ENCODE measurements around the gene PAMR1. TPM values are rescaled to one million over a fixed set of nuclear protein-coding genes. Genes with fewer than 3 reads are reported as not detected.

Gene PAMR1
- total RNA-seq, 2 experiments from 2014 or later = not detected

DNA sequence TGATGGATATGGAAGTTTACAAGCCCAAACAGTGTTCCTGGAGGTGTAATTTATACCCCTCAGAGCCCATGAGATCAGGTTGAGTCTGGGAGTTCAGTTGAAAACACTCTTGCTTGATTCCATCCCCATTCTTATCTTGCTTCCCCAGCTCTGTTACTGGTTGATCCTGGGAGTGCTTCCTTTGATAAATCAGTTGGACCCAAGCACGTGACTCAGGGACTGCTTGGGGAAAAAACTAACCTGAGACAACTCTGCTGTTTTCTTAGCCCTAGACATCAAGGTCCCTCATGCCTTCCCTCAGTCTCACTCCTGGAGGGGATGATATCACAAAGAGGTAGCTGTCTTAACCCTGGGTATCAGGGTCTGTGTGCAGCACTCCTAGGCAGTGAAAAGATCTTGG is 71.1 kb downstream of the PAMR1 start:
- Mint-ChIP-seq H3K4me1 (no peaks in the 10 kb centered on the region), H3K9me3 (no peaks in the 10 kb centered on the region), H3K36me3 (ENCODE audit: low read depth) (no peaks in the 10 kb centered on the region), H3K27ac (no peak overlapping the region), H3K4me3 (no peak overlapping the region), H3K27me3 (peaks cover 23% of the 10 kb centered on the region)
- POLR2A ChIA-PET = no interaction called here
- CTCF ChIA-PET = no interaction called here
- no peak for DNase-seq

DNA sequence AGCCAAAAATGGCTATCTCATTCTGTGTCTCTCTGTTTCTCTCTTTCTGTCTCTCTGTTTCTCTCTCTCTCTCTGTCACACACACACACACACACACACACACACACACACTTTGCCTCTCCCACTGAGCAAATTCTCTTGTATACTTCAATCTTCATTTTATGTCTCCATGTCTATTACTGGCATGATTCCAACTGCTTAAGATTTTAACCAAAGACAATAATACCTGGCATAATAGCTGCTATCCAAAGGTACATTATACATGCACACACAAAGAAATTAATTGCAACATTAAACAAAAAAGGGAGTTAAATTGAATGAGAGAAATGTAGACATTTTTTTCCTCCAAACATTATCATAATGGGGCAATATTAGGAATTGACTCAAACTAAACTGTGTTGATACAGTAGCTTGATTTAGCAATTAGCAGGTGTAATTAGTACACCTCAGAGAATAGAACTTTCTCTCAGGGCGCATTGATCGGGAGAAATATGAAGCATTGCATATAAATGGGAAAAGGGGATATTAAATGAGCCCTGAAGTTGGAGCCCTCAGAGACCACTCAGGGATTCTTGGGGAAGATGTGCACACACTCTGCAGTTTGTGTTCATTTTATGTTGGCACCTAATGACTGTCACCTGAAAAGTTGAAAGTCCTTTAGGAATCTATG is 88.7 kb downstream of the PAMR1 start:
- no peaks in the 10 kb centered on the region for H3K9me3 Mint-ChIP-seq
- ChIA-PET CTCF (no interaction called here), POLR2A (no interaction called here)
- no peak overlapping the region for H3K27ac Mint-ChIP-seq
- H3K4me3 Mint-ChIP-seq = no peak overlapping the region
- H3K27me3 Mint-ChIP-seq = peaks cover 39% of the 10 kb centered on the region
- no peaks in the 10 kb centered on the region for H3K36me3 Mint-ChIP-seq (ENCODE audit: low read depth)
- H3K4me1 Mint-ChIP-seq = no peaks in the 10 kb centered on the region
- DNase-seq = no peak

DNA sequence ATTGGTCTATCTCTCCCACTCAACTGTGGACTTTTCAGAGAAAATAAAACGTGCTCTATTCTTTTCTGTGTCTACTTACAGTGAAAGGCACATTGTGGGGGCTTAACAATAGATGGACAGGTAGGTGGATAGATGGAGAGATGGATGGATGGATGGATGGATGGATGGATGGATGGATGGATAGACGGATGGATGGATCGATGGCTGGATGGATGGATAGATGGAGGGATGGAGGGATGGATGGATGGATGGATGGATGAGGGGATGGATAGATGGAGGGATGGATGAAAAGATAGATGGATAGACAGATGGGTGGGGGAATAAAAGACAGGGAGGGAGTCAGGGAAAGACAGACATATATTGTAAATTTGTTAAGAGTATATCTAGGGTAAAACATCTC is 91.8 kb downstream of the PAMR1 start:
- Mint-ChIP-seq H3K4me3 (no peak overlapping the region), H3K27ac (no peak overlapping the region), H3K9me3 (no peaks in the 10 kb centered on the region), H3K36me3 (ENCODE audit: low read depth) (no peaks in the 10 kb centered on the region), H3K27me3 (peaks cover 31% of the 10 kb centered on the region), H3K4me1 (no peaks in the 10 kb centered on the region)
- ChIA-PET POLR2A (no interaction called here), CTCF (no interaction called here)
- DNase-seq = no peak

DNA sequence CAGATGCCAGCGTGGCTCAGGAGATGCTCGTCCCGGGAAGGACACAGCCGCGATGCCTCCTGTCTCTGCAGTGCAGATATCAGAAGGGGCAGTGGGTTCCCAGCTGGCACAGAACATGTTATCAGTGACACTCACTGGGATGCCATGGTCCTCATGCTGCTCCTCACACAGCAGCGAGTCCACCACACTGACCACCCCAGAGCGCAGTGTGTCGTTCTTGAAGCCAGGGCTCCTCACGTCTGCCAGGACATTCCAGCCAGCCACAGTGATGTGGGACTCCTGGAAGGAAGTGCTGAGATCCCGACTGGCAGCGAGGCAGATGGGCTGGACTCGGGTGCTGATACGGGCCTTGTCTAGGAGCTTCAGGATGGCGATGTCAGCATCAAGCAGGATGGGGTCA is 93.0 kb downstream of the PAMR1 start:
- Mint-ChIP-seq H3K27ac (no peak overlapping the region), H3K9me3 (no peaks in the 10 kb centered on the region), H3K36me3 (ENCODE audit: low read depth) (no peaks in the 10 kb centered on the region), H3K27me3 (peaks cover 28% of the 10 kb centered on the region), H3K4me1 (no peaks in the 10 kb centered on the region), H3K4me3 (no peak overlapping the region)
- CTCF ChIA-PET = no interaction called here
- DNase-seq = no peak
- POLR2A ChIA-PET = no interaction called here

DNA sequence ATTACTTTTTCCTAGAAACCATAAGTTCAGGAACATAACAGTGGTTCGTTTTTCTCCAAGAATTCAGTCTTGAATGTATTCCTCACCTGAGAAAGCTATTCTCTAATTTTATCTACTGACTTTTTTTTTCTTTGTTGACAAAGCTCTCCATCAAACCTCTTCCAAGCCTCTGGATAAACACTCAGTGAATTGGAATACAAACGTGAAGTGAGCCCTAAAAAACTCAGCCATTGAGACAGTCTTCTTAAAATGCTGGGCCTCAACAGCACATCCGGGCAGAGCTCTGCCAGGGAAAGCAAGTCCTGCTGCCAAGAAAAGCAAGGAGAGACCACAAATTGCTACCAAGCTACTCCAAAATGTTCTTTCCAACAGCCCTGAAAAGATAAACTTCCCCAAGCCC is 98.3 kb downstream of the PAMR1 start:
- peaks cover 64% of the 10 kb centered on the region for H3K27me3 Mint-ChIP-seq

DNA sequence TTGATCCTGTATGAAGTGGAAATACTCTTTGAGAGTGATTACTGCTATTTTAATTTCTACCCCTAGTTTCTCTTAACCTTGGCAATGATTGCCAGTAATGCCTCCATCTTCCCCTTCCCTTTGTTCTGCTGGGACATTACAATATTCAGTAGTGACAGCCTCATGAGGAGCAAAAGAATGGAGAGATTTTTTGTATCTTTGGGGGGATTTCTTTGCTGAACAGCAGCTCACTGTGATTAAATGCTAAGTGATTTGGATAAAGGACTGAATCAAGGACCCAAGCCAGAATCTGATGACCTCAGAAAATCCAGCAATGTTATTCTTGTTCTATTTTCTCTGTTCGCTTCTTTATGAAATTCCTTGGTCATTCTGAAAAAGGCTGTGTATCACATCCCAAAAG is 99.1 kb downstream of the PAMR1 start:
- POLR2A ChIA-PET = no interaction called here
- H3K27me3 Mint-ChIP-seq = peaks cover 70% of the 10 kb centered on the region
- H3K4me3 Mint-ChIP-seq = no peak overlapping the region
- H3K4me1 Mint-ChIP-seq = no peaks in the 10 kb centered on the region
- H3K9me3 Mint-ChIP-seq = no peaks in the 10 kb centered on the region
- CTCF ChIA-PET = no interaction called here
- H3K27ac Mint-ChIP-seq = no peak overlapping the region
- no peak for DNase-seq
- no peaks in the 10 kb centered on the region for H3K36me3 Mint-ChIP-seq (ENCODE audit: low read depth)

More for the DNA sequence above, 98.3 kb downstream of the PAMR1 start:
- ChIA-PET CTCF (no interaction called here), POLR2A (no interaction called here)
- Mint-ChIP-seq H3K9me3 (no peaks in the 10 kb centered on the region), H3K4me3 (no peak overlapping the region), H3K27ac (no peak overlapping the region), H3K36me3 (ENCODE audit: low read depth) (no peaks in the 10 kb centered on the region), H3K4me1 (no peaks in the 10 kb centered on the region)
- no peak for DNase-seq

DNA sequence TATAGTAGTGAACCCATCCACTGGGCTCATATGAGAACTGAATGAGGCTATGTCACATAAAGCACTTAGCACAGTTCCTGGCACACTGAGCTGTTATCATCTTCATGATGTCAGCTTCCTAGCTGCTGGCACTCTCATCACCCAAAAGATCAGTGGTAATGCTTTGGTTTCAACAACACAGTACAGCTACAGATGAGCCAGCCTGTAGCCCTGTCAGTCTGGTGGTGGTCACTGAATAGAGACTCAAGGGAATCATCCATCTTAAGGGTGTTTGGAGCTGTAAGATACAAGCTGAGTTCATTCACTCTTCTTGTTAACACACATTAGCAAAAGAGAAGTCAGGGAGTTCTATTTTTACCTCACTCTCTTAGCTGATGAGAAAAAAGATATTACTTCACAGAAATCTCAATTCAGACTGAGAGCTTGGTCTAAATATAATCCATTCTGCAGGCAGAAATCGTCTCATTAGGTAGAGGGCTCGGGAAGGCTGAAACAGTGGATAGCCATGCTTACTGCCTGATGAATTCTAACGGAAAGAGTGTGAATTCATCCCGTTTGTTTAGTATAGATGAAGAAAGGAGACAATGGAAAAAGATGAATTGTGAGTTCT is 99.7 kb downstream of the PAMR1 start:
- POLR2A ChIA-PET = no interaction called here

DNA sequence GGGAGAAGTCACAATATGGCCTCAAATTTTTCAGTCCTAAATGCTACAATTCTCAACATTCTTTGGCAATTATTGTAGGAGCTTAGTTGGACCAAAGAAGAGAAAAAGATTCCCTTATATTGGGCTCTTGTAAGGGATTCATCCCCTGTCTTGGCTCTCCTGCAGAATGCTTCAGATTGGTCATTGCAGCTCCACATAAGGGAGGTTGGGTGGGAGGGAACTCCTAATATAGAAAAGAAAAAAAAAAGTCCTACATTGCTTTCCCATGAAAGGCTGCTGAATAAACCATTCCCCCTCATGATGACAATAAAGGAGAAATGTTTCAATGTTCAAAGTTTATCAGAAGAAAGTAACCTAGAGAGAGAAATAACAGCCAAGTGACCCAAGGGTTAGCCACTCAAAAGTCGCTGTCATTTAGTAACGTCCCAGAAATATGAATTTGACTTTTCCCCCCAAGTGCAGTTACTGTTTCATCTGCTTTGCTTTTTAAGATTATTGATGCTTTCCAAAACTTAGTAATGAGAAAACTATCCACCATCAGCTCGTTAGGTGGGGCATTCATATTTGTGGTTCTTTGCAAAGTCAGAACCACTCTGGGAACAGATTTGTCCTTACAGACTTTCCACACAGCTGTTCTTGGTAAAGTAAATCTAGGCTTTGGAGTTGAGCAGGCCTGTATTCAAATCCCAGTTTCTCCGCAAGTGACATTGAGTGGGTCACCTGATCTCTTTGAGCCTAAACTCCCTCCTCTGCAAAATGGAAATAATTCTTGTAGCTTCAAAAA is 101.1 kb downstream of the PAMR1 start:
- no peak for DNase-seq
- ChIA-PET POLR2A (no interaction called here), CTCF (no interaction called here)
- Mint-ChIP-seq H3K27ac (no peak overlapping the region), H3K27me3 (peaks cover 80% of the 10 kb centered on the region), H3K4me3 (no peak overlapping the region), H3K4me1 (peaks cover 8% of the 10 kb centered on the region), H3K9me3 (no peaks in the 10 kb centered on the region), H3K36me3 (ENCODE audit: low read depth) (no peaks in the 10 kb centered on the region)

More for the DNA sequence above, 99.7 kb downstream of the PAMR1 start:
- CTCF ChIA-PET = interaction anchor here (1.3 kb wide), 1 partner anchor 13 kb away, joined by 4 read pairs; no protein-coding TSS in a partner anchor
- Mint-ChIP-seq H3K27me3 (peaks cover 72% of the 10 kb centered on the region), H3K9me3 (no peaks in the 10 kb centered on the region), H3K4me1 (no peaks in the 10 kb centered on the region), H3K27ac (no peak overlapping the region), H3K36me3 (ENCODE audit: low read depth) (no peaks in the 10 kb centered on the region), H3K4me3 (no peak overlapping the region)
- DNase-seq = no peak

DNA sequence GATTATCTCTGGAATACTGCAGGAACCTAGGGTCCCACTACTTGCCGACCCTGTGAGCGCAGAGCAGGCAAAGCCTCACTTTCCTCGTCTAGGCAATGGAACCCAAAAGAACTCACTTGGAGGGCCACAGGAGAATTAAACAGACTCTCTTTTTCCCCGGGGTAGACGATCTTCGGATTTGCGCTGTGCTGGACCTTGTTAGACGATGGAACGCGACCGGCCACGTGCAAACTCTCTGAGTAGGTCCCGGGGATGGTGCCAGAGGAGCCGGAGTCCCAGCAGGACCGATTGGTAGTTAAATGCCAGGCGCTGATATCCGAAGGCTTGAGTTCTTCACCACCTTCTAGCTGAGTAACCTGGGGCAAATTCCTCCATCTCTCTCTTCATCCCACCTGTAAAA is 105.0 kb downstream of the PAMR1 start:
- H3K4me3 Mint-ChIP-seq = no peak overlapping the region
- no peak overlapping the region for H3K27ac Mint-ChIP-seq
- CTCF ChIA-PET = no interaction called here
- H3K9me3 Mint-ChIP-seq = no peaks in the 10 kb centered on the region
- POLR2A ChIA-PET = no interaction called here
- peaks cover 12% of the 10 kb centered on the region for H3K4me1 Mint-ChIP-seq
- no peak for DNase-seq
- no peaks in the 10 kb centered on the region for H3K36me3 Mint-ChIP-seq (ENCODE audit: low read depth)
- H3K27me3 Mint-ChIP-seq = peaks cover 85% of the 10 kb centered on the region

DNA sequence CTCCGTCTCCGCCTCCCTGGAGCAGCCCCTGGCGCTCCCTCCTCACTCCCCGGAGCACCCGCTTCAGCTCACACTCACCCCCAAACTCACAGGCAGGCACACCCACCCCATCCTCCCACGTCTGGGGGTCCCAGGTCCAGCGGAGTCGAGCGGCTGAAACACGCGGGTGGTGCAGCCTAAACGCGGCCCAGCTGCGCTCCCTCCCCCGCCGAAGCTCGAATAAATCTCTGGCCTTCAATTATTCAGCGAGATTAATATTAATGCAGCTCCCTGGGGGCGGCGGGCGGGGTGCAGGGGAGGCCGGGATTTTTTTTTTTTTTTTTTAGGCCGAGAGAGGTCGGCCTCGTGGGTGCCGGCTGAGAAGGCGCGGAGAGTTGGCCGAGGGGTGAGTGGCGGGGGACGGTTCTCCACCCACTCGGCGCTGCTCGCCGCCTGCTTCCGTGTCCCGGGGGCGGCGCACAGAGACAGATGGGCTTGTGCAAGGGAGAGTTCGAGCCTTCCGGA is 105.5 kb downstream of the PAMR1 start:
- ChIA-PET CTCF (no interaction called here), POLR2A (no interaction called here)
- H3K9me3 Mint-ChIP-seq = no peaks in the 10 kb centered on the region
- H3K36me3 Mint-ChIP-seq (ENCODE audit: low read depth) = no peaks in the 10 kb centered on the region
- peaks cover 12% of the 10 kb centered on the region for H3K4me1 Mint-ChIP-seq
- no peak overlapping the region for H3K4me3 Mint-ChIP-seq
- peaks cover 87% of the 10 kb centered on the region for H3K27me3 Mint-ChIP-seq
- H3K27ac Mint-ChIP-seq = no peak overlapping the region
- DNase-seq = no peak

DNA sequence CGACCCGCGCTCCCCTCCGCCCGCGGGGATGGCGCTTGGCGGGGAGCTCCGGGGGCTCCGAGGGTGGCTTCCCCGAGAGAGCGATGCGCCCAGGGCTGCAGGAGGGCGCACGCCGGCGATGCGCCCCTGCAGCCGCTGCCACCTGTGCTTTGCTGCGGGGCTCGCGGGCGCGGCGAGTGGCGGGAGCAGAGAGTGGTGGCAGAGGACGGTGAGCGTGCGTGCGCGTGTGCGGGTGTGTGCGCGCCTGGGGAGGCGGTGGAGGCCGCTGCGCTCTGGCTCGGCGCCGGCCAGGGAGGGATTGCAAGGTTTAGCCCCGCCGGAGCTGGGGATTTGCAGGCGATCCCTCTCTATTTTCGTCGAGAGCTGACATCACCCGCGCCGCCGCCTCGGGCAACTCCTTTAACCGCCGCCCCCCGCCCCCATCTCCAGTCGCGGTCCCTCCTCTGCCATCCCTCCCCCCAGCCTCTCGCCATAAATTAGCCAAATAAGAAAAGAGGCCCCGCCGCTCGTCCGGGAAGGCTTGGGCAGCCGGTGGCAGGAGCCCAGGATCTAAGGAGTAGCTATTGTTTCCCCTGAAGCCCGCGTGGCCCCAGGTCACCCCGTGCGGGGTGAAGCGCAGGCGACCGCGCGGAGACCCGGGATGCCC is 106.1 kb downstream of the PAMR1 start, which contains the start of gene SLC1A2:
SLC1A2 (minus strand) TSS at position 375 of the 646 bp plus-strand sequence. CDS start 592 bp downstream, outside the sequence.
- Mint-ChIP-seq H3K9me3 (no peaks in the 10 kb centered on the region), H3K4me3 (peak within 1 kb of the TSS; percentile 46), H3K27me3 (peaks cover 88% of the 10 kb centered on the region), H3K4me1 (peaks cover 12% of the 10 kb centered on the region), H3K27ac (peak within 1 kb of the TSS; percentile 43), H3K36me3 (ENCODE audit: low read depth) (no peaks in the 10 kb centered on the region)
- CTCF ChIA-PET = no interaction called here
- no peak for DNase-seq
- POLR2A ChIA-PET = no interaction called here

DNA sequence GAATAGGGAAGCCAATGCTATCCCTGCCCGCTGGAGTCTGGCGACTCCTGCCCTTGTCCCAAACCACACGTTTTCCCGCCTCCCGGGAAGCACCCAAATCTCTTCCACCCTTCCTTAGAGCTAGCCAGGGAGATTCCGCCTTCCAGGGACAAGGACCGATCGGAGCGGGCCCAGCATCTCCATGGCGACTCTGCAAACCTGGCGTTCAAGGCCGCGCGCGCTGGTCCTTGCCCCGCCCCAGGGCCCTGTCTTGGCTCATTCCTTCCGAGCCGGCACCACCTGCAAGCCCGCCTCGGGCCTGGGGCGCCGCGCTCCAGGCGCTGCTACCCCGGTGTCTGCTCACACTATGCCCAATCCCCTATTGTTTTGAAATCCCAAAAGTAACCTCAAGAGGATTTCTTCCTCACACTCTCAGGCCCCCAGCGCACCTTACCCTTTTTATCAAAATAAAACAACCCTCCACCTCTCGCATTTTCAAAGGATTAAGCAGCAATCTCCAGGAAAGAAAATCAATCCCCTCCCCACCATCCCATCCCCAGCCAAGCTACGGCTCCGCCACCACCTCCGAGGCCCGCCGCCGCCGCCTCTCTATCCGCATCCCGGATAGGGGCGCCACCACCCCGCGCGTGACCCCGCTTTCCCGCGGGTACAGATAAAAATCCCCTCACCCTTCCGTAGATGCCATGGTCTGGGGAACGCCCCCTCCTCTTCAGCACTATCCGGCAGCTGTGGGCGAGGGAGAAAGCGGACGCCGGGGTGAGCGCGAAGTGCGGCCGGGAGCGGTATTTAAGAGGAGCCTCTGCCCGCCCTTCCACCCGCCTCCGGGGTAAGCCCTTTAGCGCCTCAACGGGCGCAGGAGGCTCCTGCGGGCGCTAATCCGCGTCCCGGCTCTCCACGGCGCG is 106.9 kb downstream of the PAMR1 start:
- Mint-ChIP-seq H3K4me1 (peaks cover 12% of the 10 kb centered on the region), H3K27ac (peak overlapping the region; percentile 43)
- peak; percentile 12 for DNase-seq

More for the DNA sequence above, 106.9 kb downstream of the PAMR1 start:
- CTCF ChIA-PET = no interaction called here
- H3K4me3 Mint-ChIP-seq = peak overlapping the region; percentile 46
- H3K36me3 Mint-ChIP-seq (ENCODE audit: low read depth) = no peaks in the 10 kb centered on the region
- H3K9me3 Mint-ChIP-seq = no peaks in the 10 kb centered on the region
- peaks cover 88% of the 10 kb centered on the region for H3K27me3 Mint-ChIP-seq
- POLR2A ChIA-PET = no interaction called here
